Prostate gland (tissue), 2 donors: Measurements from ENCODE around the gene IQGAP3. TPM values are rescaled to one million over a fixed set of nuclear protein-coding genes. Genes with fewer than 3 reads are reported as not detected.
A peak's percentile ranks its signal among the peaks of the same experiment; 100 is the strongest.

Source experiments
- DNase-seq: peaks from one replicate; pipeline ENCODE4 v3.0.0-alpha.2; 2019; ENCODE audit warnings: low spot score
- H3K27ac ChIP-seq, 2 donors: fragments of 200-600 bp; sonication (generic); 2 replicates each; pipeline ENCODE4 v1.5.1; 2017 to 2019
- H3K27me3 ChIP-seq: fragments of 200-600 bp; sonication (generic); replicated peaks from 2 replicates; pipeline ENCODE4 v1.5.1; 2019; ENCODE audit not compliant: insufficient read depth
- H3K36me3 ChIP-seq, 2 donors: fragments of 200-600 bp; sonication (generic); 1 replicate in 1 of 2; 2 replicates in 1 of 2; pipeline versions ENCODE4 v1.5.1 to v1.8.1; 2017 to 2019
- H3K4me1 ChIP-seq: fragments of 200-600 bp; sonication (generic); replicated peaks from 2 replicates; pipeline ENCODE4 v1.5.1; 2019
- H3K4me3 ChIP-seq, 2 donors: fragments of 200-600 bp; sonication (generic); 2 replicates each; pipeline ENCODE4 v1.5.1; 2017 to 2019
- H3K9me3 ChIP-seq: fragments of 200-600 bp; sonication (generic); 2 replicates; pipeline ENCODE4 v1.5.1; 2017
- CTCF ChIP-seq, 4 experiments: fragments of 200-600 bp in 2 of 4; fragments of 450-650 bp in 2 of 4; sonication (generic) in 2 of 4; IDR thresholded peaks; 1 replicate in 3 of 4; 2 replicates in 1 of 4; pipeline ENCODE4 v1.5.1; 2016 to 2019; ENCODE audit warnings: antibody characterized with exemption in 4 of 4, mild to moderate bottlenecking in 2 of 4, moderate library complexity in 2 of 4
- POLR2A ChIP-seq: fragments of 450-650 bp; IDR thresholded peaks from one replicate; pipeline ENCODE4 v1.6.1; 2016; ENCODE audit warnings: antibody characterized with exemption, mild to moderate bottlenecking
- POLR2AphosphoS5 ChIP-seq: sonication (generic); formaldehyde crosslinking; IDR thresholded peaks from one replicate; pipeline ENCODE4 v1.6.1; 2017; ENCODE audit warnings: antibody characterized with exemption
- WGBS: methylation state at CpG from one replicate; pipeline ENCODE4 v1.1.5; 2018; 5-methylcytosine and 5-hydroxymethylcytosine counted together
- intact Hi-C: fragments of 100-400 bp; cut with DNase I; formaldehyde crosslinking; loops from one replicate; pipeline ENCODE4 v1.14.2; 2022
- total RNA-seq, 2 donors: library from RNA; depleted of rRNA; stranded (reverse); fragments of >200 nt; gene quantifications; one replicate each; pipeline ENCODE4 v1.1.0, GENCODE V29; 2016

The IQGAP3 gene
- total RNA-seq, 2 donors from 2014 or later: 1.5 to 3.0 TPM

GRCh38 chr1:156487862-156488261 lies 84.5 kb downstream of the IQGAP3 start:
- no peak overlapping the region for H3K27ac ChIP-seq
- WGBS: 64% methylated on average over 4 of the region's 4 CpGs
- no peak for TF ChIP-seq POLR2A
- no peak for TF ChIP-seq CTCF (IDR thresholded peaks at IDR 0.05)
- no peak for TF ChIP-seq POLR2AphosphoS5
- intact Hi-C loops: no loop called here
- no peak overlapping the region for H3K4me3 ChIP-seq
- H3K9me3 ChIP-seq: no peaks in the 10 kb centered on the region
- peaks cover 43% of the 10 kb centered on the region for H3K4me1 ChIP-seq
- DNase-seq: no peak
- H3K36me3 ChIP-seq: no peaks in the 10 kb centered on the region
- H3K27me3 ChIP-seq: no peaks in the 10 kb centered on the region

- 72% methylated on average over 7 of the region's 7 CpGs for WGBS
- no peak overlapping the region for H3K27ac ChIP-seq
- DNase-seq: no peak
Observed at GRCh38 chr1:156486421-156487344, 85.7 kb downstream of the IQGAP3 start.

GRCh38 chr1:156485984-156486383 lies 86.4 kb downstream of the IQGAP3 start:
- TF ChIP-seq POLR2AphosphoS5: no peak
- no peak for TF ChIP-seq CTCF (IDR thresholded peaks at IDR 0.05)
- TF ChIP-seq POLR2A: no peak
- 94% methylated on average over 3 of the region's 3 CpGs for WGBS
- Histone ChIP-seq H3K36me3 (peaks cover 6 to 15% of the 10 kb centered on the region in 2 donors), H3K4me1 (peaks cover 25% of the 10 kb centered on the region), H3K27ac (no peak overlapping the region), H3K9me3 (no peaks in the 10 kb centered on the region), H3K27me3 (no peaks in the 10 kb centered on the region), H3K4me3 (no peak overlapping the region)
- intact Hi-C loops: no loop called here
- no peak for DNase-seq

More at GRCh38 chr1:156486421-156487344, 85.7 kb downstream of the IQGAP3 start:
- no peak overlapping the region for H3K4me3 ChIP-seq
- no peak for TF ChIP-seq POLR2AphosphoS5
- TF ChIP-seq POLR2A: no peak
- TF ChIP-seq CTCF (IDR thresholded peaks at IDR 0.05): no peak
- peaks cover 31% of the 10 kb centered on the region for H3K4me1 ChIP-seq
- H3K36me3 ChIP-seq: peaks cover 5 to 8% of the 10 kb centered on the region in 2 donors
- H3K9me3 ChIP-seq: no peaks in the 10 kb centered on the region
- intact Hi-C loops: no loop called here
- H3K27me3 ChIP-seq: no peaks in the 10 kb centered on the region

- no peak for DNase-seq
- TF ChIP-seq POLR2AphosphoS5: no peak
- Histone ChIP-seq H3K27ac (peak overlapping the region; percentile 42 to 51), H3K9me3 (no peaks in the 10 kb centered on the region), H3K36me3 (peaks cover 6 to 24% of the 10 kb centered on the region in 2 donors), H3K27me3 (no peaks in the 10 kb centered on the region), H3K4me3 (no peak overlapping the region), H3K4me1 (peaks cover 12% of the 10 kb centered on the region)
- WGBS: 93% methylated on average over 6 of the region's 6 CpGs
- intact Hi-C loops: no loop called here
Observed at GRCh38 chr1:156484480-156485058, 87.8 kb downstream of the IQGAP3 start.

GRCh38 chr1:156483397-156483796 lies 89.0 kb downstream of the IQGAP3 start:
- Histone ChIP-seq H3K4me3 (no peak overlapping the region), H3K27ac (peak overlapping the region; percentile 42 to 51), H3K27me3 (no peaks in the 10 kb centered on the region), H3K36me3 (peaks cover 6 to 33% of the 10 kb centered on the region in 2 donors), H3K4me1 (peaks cover under 1% of the 10 kb centered on the region), H3K9me3 (no peaks in the 10 kb centered on the region)
- WGBS: 75% methylated on average over 2 of the region's 2 CpGs
- intact Hi-C loops: no loop called here
- no peak for TF ChIP-seq CTCF (IDR thresholded peaks at IDR 0.05)
- no peak for TF ChIP-seq POLR2AphosphoS5
- no peak for TF ChIP-seq POLR2A
- no peak for DNase-seq
